H9 (cell line): ENCODE measurements around the gene PDCD10. TPM values are rescaled to one million over a fixed set of nuclear protein-coding genes. Genes with fewer than 3 reads are reported as not detected.

Experiments
- DNase-seq: peaks from one replicate; pipeline ENCODE4 v3.0.0-alpha.2; 2017
- H2AFZ ChIP-seq: one replicate; pipeline ENCODE4 v1.6.1; 2013; ENCODE audit warnings: mild to moderate bottlenecking, low read length, control low read depth, moderate library complexity
- H2AK5ac ChIP-seq: 2 replicates; pipeline ENCODE4 v1.6.1; 2013; ENCODE audit warnings: low read length, control low read depth, mixed read lengths; ENCODE audit not compliant: insufficient read length
- H2BK120ac ChIP-seq: one replicate; pipeline ENCODE4 v1.6.1; 2013; ENCODE audit warnings: low read depth, mild to moderate bottlenecking, low read length, control low read depth, inconsistent platforms; ENCODE audit not compliant: poor library complexity, severe bottlenecking
- H2BK12ac ChIP-seq: 2 replicates; pipeline ENCODE4 v1.6.1; 2013; ENCODE audit warnings: low read length, control low read depth, mixed read lengths, low read depth; ENCODE audit not compliant: insufficient read length
- H2BK15ac ChIP-seq: 2 replicates; pipeline ENCODE4 v1.6.1; 2013; ENCODE audit warnings: low read depth, low read length, control low read depth
- H2BK20ac ChIP-seq: one replicate; pipeline ENCODE4 v1.6.1; 2013; ENCODE audit warnings: low read depth, mild to moderate bottlenecking, low read length, control low read depth, inconsistent platforms; ENCODE audit not compliant: poor library complexity, severe bottlenecking
- H2BK5ac ChIP-seq: 2 replicates; pipeline ENCODE4 v1.6.1; 2013; ENCODE audit warnings: low read length, control low read depth, mixed read lengths; ENCODE audit not compliant: insufficient read length
- H3K14ac ChIP-seq: 2 replicates; pipeline ENCODE4 v1.6.1; 2013; ENCODE audit warnings: low read length, control low read depth; ENCODE audit not compliant: insufficient read depth
- H3K18ac ChIP-seq: 2 replicates; pipeline ENCODE4 v1.6.1; 2013; ENCODE audit warnings: low read depth, mild to moderate bottlenecking, mixed read lengths, low read length, control low read depth; ENCODE audit not compliant: insufficient read length
- H3K23ac ChIP-seq: 2 replicates; pipeline ENCODE4 v1.6.1; 2013; ENCODE audit warnings: low read length, control low read depth, mixed read lengths, low read depth; ENCODE audit not compliant: insufficient read length
- H3K23me2 ChIP-seq: 2 replicates; pipeline ENCODE4 v1.6.1; 2013; ENCODE audit warnings: low read depth, mild to moderate bottlenecking, mixed read lengths, low read length, control low read depth; ENCODE audit not compliant: insufficient read length, poor library complexity, severe bottlenecking
- H3K27ac ChIP-seq: 2 replicates; pipeline ENCODE4 v1.5.1; 2013; ENCODE audit warnings: low read length, control low read depth, mixed read lengths, low read depth; ENCODE audit not compliant: insufficient read length
- H3K27me3 ChIP-seq: 2 replicates; pipeline ENCODE4 v1.6.1; 2013; ENCODE audit warnings: low read length, control low read depth, inconsistent platforms; ENCODE audit not compliant: insufficient read depth
- H3K4ac ChIP-seq: 2 replicates; pipeline ENCODE4 v1.6.1; 2013; ENCODE audit warnings: low read depth, mild to moderate bottlenecking, control low read depth, inconsistent platforms, low read length, moderate library complexity
- H3K4me1 ChIP-seq: 2 replicates; pipeline ENCODE4 v1.6.1; 2013; ENCODE audit warnings: low read length, control low read depth, inconsistent platforms; ENCODE audit not compliant: insufficient read depth
- H3K4me2 ChIP-seq: 2 replicates; pipeline ENCODE4 v1.6.1; 2013; ENCODE audit warnings: low read length, control low read depth, mixed read lengths; ENCODE audit not compliant: insufficient read length, insufficient read depth
- H3K56ac ChIP-seq: 2 replicates; pipeline ENCODE4 v1.6.1; 2013; ENCODE audit warnings: low read depth, mild to moderate bottlenecking, mixed read lengths, low read length, control low read depth; ENCODE audit not compliant: insufficient read length
- H3K79me1 ChIP-seq: 2 replicates; pipeline ENCODE4 v1.6.1; 2013; ENCODE audit warnings: low read depth, mild to moderate bottlenecking, moderate library complexity, low read length, control low read depth, inconsistent platforms; ENCODE audit not compliant: insufficient read depth, poor library complexity, severe bottlenecking
- H3K79me2 ChIP-seq: 2 replicates; pipeline ENCODE4 v1.6.1; 2013; ENCODE audit warnings: low read length, control low read depth, inconsistent platforms; ENCODE audit not compliant: insufficient read depth
- H3K9ac ChIP-seq: 2 replicates; pipeline ENCODE4 v1.6.1; 2013; ENCODE audit warnings: low read length, control low read depth, mixed read lengths; ENCODE audit not compliant: insufficient read length; ENCODE audit errors: extremely low read depth
- H3K9me3 ChIP-seq: one replicate; pipeline ENCODE4 v1.6.1; 2013; ENCODE audit warnings: low read depth, low read length, inconsistent platforms; ENCODE audit not compliant: control insufficient read depth
- H3T11ph ChIP-seq: one replicate; pipeline ENCODE4 v1.6.1; 2013; ENCODE audit warnings: mild to moderate bottlenecking, low read length, control low read depth, inconsistent platforms
- H4K20me1 ChIP-seq: one replicate; pipeline ENCODE4 v1.6.1; 2013; ENCODE audit not compliant: control insufficient read depth, insufficient read length, insufficient read depth
- H4K5ac ChIP-seq: 2 replicates; pipeline ENCODE4 v1.6.1; 2013; ENCODE audit warnings: low read depth, mild to moderate bottlenecking, mixed read lengths, low read length, control low read depth; ENCODE audit not compliant: insufficient read length
- H4K8ac ChIP-seq: replicated peaks from 2 replicates; pipeline ENCODE4 v1.6.1; 2013; ENCODE audit warnings: low read length, control low read depth, mixed read lengths, low read depth; ENCODE audit not compliant: insufficient read length
- H4K91ac ChIP-seq: 2 replicates; pipeline ENCODE4 v1.6.1; 2013; ENCODE audit warnings: low read depth, mild to moderate bottlenecking, moderate library complexity, mixed read lengths, low read length, control low read depth; ENCODE audit not compliant: insufficient read length
- H3K27ac Mint-ChIP-seq, 3 experiments: 2 replicates in 2 of 3; 3 replicates in 1 of 3; pipeline ENCODE4 v1.8.0; 2020 to 2021; ENCODE audit warnings: mixed read lengths in 3 of 3, mild to moderate bottlenecking in 1 of 3, moderate library complexity in 1 of 3
- H3K27me3 Mint-ChIP-seq: 2 replicates; pipeline ENCODE4 v1.8.0; 2021; ENCODE audit warnings: low read depth, mild to moderate bottlenecking, moderate library complexity, mixed read lengths
- H3K36me3 Mint-ChIP-seq, 3 experiments: 2 replicates in 2 of 3; 3 replicates in 1 of 3; pipeline ENCODE4 v1.8.0; 2020 to 2021; ENCODE audit warnings: low read depth in 3 of 3, mixed read lengths in 3 of 3; ENCODE audit not compliant: insufficient read depth in 1 of 3
- H3K4me1 Mint-ChIP-seq, 2 experiments: 2 replicates each; pipeline ENCODE4 v1.8.0; 2020; ENCODE audit warnings: mixed read lengths in 2 of 2
- H3K4me3 Mint-ChIP-seq, 2 experiments: 2 replicates in 1 of 2; 3 replicates in 1 of 2; pipeline ENCODE4 v1.8.0; 2020 to 2021; ENCODE audit warnings: mild to moderate bottlenecking in 2 of 2, mixed read lengths in 2 of 2, moderate library complexity in 1 of 2
- H3K9me3 Mint-ChIP-seq, 2 experiments: 2 replicates in 1 of 2; 3 replicates in 1 of 2; pipeline ENCODE4 v1.8.0; 2020; ENCODE audit warnings: mild to moderate bottlenecking in 2 of 2, mixed read lengths in 2 of 2, moderate library complexity in 1 of 2
- WGBS: extraction: QIAGEN DNeasy Blood & Tissue Kit; methylation state at CpG from one replicate; pipeline ENCODE4 v1.1.7; 2013; ENCODE audit warnings: missing lambda C conversion rate, low lambda C conversion rate, mixed read lengths; ENCODE audit not compliant: insufficient read length; ENCODE audit errors: extremely low coverage; 5-methylcytosine and 5-hydroxymethylcytosine counted together
- total RNA-seq: library from RNA; stranded (reverse); gene quantifications from 2 replicates; pipeline ENCODE4 v1.2.1, GENCODE V29; 2021
- TF ChIP-seq, protein P1 (sequence below): fragments of 200-600 bp; sonication (generic); conservative IDR thresholded peaks from 3 replicates; pipeline ENCODE4 v1.8.0; 2021; ENCODE audit warnings: antibody characterized with exemption, mild to moderate bottlenecking

Gene PDCD10
- total RNA-seq, 1 experiment from 2014 or later = 64.3 TPM

DNA sequence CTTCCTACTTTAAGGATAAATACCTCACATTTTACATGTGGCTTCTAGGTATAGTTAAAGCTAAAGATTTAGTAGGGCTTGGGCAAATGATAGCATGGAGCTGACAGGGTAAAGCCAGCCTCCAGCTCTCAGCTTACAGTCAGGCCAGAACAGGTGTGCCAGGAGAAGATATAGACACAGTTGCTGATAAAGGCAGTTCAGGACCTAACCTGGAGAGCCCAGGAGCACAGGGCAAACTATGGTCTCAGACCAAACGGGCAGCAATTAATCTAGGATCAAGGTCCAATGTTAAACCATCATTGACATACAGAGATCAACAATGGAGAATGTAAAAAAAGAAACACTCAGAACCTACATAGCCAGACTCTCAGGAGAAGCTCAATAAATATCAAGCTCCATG, 84.9 kb downstream of the PDCD10 start:
- no peak overlapping the region for H2BK120ac ChIP-seq
- no peak overlapping the region for H3T11ph ChIP-seq
- no peak overlapping the region for H3K14ac ChIP-seq
- no peak overlapping the region for H4K5ac ChIP-seq
- H2BK15ac ChIP-seq = no peak overlapping the region
- no peak overlapping the region for H3K4me2 ChIP-seq
- H3K4ac ChIP-seq = no peak overlapping the region
- H3K79me1 ChIP-seq = no peaks in the 10 kb centered on the region
- no peaks in the 10 kb centered on the region for H4K20me1 ChIP-seq
- no peaks in the 10 kb centered on the region for H3K23me2 ChIP-seq
- no peak overlapping the region for H4K8ac ChIP-seq
- Mint-ChIP-seq H3K27ac (peak overlapping the region in 1 of 3 experiments; percentile 65; a peak in 1 of 7 replicates), H3K27me3 (no peaks in the 10 kb centered on the region), H3K9me3 (peaks cover 2 to 3% of the 10 kb centered on the region in 2 experiments; a peak in 3 of 5 replicates), H3K4me3 (no peak overlapping the region), H3K4me1 (peaks cover 31 to 33% of the 10 kb centered on the region in 2 experiments), H3K36me3 (peaks cover 0 to 9% (median 3%) of the 10 kb centered on the region in 3 experiments; a peak in 4 of 7 replicates)
- no peaks in the 10 kb centered on the region for H3K9me3 ChIP-seq
- H4K91ac ChIP-seq = no peak overlapping the region
- H2AK5ac ChIP-seq = no peak overlapping the region
- no peak overlapping the region for H3K27ac ChIP-seq
- H3K79me2 ChIP-seq = no peaks in the 10 kb centered on the region
- H2BK5ac ChIP-seq = no peak overlapping the region
- no peak overlapping the region for H2BK12ac ChIP-seq
- TF ChIP-seq, protein P1, sequence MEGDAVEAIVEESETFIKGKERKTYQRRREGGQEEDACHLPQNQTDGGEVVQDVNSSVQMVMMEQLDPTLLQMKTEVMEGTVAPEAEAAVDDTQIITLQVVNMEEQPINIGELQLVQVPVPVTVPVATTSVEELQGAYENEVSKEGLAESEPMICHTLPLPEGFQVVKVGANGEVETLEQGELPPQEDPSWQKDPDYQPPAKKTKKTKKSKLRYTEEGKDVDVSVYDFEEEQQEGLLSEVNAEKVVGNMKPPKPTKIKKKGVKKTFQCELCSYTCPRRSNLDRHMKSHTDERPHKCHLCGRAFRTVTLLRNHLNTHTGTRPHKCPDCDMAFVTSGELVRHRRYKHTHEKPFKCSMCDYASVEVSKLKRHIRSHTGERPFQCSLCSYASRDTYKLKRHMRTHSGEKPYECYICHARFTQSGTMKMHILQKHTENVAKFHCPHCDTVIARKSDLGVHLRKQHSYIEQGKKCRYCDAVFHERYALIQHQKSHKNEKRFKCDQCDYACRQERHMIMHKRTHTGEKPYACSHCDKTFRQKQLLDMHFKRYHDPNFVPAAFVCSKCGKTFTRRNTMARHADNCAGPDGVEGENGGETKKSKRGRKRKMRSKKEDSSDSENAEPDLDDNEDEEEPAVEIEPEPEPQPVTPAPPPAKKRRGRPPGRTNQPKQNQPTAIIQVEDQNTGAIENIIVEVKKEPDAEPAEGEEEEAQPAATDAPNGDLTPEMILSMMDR = no peak
- no peak overlapping the region for H3K18ac ChIP-seq
- H3K23ac ChIP-seq = no peak overlapping the region
- no CpG with 5 or more reads among the region's 1 CpG for WGBS
- no peak overlapping the region for H2BK20ac ChIP-seq
- H3K4me1 ChIP-seq = no peaks in the 10 kb centered on the region; the same call in 1 of the 2 replicates
- no peak overlapping the region for H3K56ac ChIP-seq
- no peak for DNase-seq
- no peak overlapping the region for H3K9ac ChIP-seq
- no peak overlapping the region for H2AFZ ChIP-seq
- no peaks in the 10 kb centered on the region for H3K27me3 ChIP-seq
